Measurements from ENCODE around the gene LIG1.

LIG1 gene

GRCh38 chr19:48069435-48069834 lies 100.7 kb downstream of the LIG1 start:
- peak; percentile 17; the same call in 1 of the 2 replicates for TF ChIP-seq CTCF (conservative IDR thresholded peaks at IDR 0.05)
- H3K27ac ChIP-seq, result no peak overlapping the region

Measured in VCaP (cell line).